Stimulated activated CD4-positive, alpha-beta T cell treated with anti-CD3 and anti-CD28 coated beads, Interleukin-15, amount 100 ng/mL, for 24 hours (primary cell): ENCODE results near the gene SYT5.
"Not testable (repeated sequence)": the region's sequence is repeated elsewhere in the genome, so short reads cannot be mapped to it uniquely, and the experiment has no call there.

Experiments
- DNase-seq: peaks from one replicate; pipeline ENCODE4 v3.0.0-alpha.2; 2020

Gene SYT5

DNA sequence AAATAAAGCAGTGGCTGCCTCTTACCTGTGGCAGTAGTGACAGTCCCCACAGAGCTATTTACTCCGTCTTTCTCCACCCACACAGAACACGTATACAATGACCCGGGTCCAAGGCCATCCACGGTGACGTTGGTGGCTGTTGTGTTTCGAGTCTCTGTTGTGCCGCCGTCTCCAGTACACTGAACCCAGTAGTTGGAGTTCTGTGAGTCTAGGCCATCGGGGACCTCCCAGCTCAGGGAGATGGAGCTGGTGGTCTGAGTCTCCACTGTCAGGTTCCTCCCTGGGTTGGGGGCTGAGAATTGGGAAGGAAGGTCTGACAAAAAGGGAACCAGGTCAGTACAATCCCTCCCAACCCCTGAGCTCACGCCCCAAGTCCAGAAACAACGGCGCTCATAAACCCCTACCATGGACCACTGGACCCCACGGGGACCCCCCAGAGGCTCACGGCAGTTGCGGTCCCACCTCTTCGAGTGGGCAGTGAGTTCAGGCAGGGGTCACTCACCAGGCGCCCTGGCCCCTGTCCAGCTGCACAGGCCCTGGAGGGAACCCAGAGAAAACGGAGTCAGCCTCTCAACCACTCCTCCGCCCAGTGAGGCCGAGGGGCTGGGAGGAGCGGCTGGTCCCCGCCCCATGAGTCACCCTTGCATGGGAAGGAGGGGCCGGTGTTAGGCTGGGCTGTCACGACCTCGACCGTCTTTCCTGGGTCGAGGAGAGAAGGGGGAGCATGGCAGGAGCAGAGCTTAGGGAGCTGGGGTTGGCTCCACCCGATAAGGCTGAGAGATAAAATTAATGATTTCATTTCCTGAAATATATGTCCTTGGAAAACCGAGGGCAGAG, 26.8 kb upstream of the SYT5 start:
- peak; percentile 75 for DNase-seq

DNA sequence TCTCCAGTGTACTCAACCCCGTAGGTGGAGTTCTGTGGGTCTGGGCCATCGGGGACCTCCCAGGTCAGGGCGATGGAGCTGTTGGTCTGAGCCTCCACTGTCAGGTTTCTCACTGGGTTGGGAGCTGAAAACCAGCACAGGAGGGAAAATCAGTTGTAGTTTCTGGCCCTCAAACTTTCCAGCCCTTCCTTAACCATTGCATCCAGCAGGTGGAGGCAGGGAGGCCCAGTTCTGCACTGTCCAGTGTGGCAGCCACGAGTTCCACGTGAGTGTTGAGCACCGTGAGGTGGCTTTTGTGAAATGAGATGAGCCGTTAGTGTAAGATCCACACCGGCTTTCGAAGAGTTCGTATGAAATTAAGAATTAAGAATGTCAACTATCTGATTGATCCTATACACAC, 22.1 kb upstream of the SYT5 start:
- not testable (repeated sequence) for DNase-seq

DNA sequence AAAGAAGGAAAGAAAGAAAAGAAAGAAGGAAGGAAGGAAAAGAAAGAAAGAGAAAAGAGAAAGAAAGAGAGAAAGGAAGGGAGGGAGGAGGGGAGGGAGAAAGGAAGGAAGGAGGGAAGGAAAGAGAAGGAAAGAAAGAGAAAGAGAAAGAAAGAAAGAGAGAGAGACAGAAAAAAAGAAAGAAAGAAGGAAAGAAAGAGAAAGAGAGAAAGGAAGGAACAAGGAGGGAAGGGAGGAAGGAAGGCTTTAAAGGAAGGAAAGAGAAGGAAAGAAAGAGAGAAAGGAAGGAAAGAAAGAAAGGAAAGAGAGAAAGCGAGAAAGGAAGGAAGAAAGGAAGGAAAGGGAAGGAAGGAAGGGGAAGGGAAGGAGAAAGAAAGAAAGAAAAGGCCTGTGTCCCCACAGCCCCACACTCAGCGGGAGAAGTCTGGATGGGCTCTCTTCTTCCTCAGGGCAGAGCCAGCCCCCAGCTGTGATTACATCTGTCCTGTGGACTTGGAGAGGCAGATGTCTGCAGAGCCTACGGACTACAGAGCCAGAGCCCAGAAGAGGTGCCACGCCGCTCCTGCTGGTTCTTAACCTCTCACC, 19.6 kb upstream of the SYT5 start:
- DNase-seq = no peak

DNA sequence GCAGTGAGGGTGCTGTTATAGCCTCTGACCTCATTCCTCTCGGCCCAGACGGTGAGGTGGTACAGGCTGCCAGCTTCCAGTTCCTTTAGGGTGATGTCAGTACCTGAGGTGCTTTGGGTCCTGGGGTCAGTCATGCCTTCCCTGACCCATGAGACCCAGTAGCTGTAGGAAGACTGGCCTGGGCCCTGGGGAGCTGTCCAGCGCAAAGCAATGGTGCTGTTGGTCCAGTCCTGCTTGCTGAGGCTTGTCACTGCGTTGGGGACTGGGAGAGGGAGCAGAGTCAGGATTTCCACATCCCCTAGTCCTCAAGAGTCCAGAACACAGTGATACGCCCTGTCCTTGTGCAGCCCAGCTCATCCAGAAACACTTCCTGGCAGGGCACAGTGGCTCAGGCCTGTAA, 18.6 kb upstream of the SYT5 start:
- no peak for DNase-seq

DNA sequence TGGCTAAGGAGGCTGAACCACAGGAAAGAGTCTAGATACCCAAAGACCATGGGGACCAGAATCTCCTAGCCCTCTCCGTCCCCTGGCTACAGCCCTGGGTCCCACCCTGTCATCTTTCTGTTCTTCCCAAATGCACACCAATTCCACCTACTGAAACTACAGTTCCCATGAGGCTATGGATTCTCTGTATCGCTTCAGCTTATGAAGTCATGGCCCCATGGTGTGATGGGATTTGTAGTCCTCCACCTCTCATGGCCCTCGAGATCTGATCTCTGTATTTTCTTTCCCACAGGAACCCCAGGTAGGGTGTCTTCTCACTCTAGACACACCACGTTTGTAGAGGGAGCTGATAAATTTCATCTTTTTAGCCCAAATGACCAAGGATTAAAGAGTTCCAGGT, 17.4 kb upstream of the SYT5 start:
- no peak for DNase-seq

DNA sequence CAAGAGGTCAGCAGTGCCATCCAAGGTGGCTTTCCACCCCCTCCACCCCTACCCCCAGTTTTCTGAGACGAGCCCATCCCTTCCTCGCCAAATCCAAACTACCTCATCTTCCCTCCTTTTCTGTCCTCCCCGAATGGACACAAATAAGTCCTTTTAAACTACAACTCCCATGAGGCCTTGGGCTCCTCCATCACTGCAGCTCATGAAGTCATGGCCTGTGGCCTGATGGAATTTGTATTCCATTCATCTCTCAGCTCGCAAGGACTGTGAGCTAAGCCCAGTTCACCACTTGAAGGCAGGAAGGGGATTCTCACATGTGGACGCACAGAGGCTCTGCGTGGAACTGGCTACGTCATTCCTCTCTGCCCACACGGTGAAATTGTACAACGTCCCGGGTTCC, 16.7 kb upstream of the SYT5 start:
- no peak for DNase-seq

DNA sequence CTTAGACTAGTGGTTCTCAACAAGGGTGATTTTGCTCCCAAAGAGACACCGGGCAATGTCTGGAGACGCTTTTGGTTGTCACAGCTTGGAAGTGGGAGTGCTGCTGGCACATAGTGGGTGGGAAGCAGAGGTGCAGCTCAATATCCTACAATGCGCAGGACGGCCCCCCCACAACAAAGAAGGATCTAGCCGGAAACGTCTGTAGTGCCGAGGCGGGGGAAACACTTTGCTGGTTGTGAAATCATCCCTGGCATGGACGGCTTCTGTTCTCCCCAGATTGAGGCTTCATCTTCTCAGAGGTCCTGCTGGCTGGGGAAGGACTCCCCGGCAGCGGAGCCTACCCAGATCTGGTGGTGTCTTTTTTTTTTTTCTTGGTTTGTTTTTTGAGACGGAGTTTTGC, 13.4 kb upstream of the SYT5 start:
- DNase-seq = no peak

DNA sequence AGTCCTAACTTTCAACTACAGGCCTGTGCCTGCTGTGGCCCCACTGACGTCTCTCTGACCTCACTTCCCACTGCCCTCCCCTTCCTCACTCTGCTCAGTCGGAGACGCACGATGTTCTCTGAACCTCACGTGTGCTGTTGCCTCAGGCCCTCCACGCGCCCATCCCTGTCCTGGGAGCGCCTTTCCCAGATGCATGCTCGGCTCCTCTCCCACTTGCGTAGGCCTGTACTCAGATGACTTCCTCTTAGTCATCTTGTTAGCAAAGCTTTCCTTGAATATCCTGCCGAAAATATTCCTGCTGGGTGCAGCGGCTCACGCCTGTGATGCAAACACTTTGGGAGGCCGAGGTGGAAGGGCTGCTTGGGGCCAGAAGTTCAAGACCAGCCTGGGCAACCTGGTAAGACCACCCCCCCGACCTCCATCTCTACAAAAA, 9.3 kb upstream of the SYT5 start:
- DNase-seq = no peak

DNA sequence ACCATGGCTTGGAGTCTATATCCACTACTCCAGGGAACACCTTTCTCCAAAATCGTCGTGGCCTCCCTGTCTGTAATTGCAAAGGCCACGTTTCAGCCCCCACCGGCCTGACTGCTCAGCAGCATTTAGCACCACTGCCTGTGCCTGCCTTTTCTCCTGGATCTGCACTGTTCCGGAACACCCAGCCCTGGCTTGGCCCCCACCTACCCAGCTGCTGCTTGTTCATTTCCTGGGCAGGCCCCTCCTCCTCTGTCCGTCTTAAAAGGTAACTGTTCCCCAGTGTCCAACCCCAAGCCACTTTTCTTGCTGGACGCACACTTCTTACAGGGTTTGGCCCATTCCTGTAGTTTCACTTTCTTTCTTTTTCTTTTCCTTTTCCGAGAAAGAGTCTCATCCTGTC, 8.5 kb upstream of the SYT5 start:
- DNase-seq = no peak

DNA sequence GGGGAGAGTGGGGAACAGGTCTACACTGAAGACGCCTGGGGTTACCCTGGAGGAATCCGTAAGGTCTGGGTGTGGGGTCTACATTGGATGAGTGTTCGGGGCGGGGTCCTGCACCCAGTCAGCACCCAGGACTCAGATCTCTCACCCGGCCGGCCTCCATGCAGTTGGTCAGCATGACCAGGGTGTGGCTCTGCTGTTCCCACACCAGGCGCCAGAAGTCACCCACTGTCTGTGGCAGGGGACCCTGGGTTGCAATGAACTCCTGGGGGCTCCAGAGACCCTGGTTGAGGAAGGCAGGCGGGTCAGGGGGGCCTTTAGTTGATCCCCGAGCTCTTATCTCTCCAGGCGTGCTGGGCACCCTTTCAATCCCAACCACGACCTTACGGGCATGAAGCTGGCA, 6.0 kb upstream of the SYT5 start:
- DNase-seq = no peak

DNA sequence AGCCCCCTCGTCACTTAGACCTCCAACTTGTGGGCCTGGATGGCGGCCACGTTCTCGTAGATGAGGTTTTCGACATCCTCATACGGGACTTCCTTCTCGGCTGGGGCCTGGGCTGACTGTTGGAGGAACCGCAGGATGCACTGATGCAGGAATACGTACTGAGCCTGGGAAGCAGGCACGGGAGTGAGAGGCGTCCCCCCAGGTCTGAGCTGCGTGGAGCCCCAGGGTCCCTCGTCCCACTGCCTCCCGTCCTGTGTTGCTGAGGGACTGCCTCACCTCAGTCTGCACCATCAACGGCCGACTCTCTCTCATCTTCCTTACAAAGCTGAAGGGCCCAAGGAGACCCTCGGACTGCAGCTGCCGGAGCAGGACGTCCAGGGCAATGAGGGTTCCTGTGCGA, 1.7 kb upstream of the SYT5 start:
- DNase-seq = no peak

DNA sequence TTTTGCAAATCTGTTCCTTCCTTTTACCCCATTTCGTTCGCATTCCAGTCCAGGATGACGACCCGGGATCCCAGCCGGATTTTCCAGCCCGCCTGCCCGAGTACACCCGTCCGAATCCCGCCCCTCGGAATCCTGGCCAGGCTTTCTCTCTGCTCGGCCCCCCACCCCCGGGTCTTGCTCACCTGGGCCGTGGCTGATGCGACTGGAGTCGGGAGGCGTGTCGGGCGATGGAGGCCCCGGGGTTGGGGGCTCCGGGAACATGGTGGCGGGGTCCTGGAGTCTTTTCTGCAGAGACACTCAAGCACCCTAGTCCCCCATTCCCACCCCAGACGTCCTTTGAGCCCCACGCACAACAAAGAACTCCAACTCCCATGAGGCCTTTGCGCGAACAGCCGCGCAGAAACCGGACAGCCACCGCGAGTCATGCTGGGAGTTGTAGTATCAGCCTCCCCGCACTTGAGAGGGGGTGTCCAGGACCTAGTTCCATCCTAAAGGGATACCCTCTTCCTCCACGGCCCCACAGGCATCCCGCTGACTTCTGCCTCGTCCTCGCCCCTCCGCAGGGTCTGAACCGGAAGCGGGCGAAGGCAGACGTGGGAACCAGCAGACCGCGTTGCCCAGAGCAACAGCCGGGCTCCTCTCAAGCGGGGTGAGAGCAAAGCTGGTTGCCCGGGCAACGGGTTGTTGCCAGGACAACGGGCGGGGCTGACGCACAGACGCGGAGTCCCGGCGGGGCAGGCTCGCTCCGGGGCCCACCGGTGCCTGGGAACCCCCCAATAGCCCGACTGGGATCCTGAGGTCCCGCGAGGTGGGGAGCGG, 1.1 kb downstream of the SYT5 start:
- peak; percentile 91 for DNase-seq

DNA sequence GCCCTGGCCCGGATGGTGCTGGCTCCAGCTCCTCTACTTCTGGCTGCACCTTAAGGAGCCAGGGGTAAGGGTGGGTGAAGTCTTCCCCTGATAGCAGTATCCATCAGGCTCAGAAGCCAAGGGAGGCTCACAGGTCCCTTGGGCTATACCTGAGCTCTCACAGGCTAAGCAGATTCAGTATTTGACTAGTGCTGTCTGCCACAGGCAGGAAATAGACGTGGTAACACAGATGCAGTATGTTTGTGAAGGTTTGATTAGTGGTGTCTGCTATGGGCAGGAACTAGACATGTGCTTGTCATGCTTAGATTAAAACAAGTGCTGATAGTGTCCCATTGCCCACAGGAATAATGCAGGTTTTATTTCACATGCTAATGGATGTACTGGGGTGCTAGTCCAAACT, 4.0 kb downstream of the SYT5 start:
- DNase-seq = no peak

DNA sequence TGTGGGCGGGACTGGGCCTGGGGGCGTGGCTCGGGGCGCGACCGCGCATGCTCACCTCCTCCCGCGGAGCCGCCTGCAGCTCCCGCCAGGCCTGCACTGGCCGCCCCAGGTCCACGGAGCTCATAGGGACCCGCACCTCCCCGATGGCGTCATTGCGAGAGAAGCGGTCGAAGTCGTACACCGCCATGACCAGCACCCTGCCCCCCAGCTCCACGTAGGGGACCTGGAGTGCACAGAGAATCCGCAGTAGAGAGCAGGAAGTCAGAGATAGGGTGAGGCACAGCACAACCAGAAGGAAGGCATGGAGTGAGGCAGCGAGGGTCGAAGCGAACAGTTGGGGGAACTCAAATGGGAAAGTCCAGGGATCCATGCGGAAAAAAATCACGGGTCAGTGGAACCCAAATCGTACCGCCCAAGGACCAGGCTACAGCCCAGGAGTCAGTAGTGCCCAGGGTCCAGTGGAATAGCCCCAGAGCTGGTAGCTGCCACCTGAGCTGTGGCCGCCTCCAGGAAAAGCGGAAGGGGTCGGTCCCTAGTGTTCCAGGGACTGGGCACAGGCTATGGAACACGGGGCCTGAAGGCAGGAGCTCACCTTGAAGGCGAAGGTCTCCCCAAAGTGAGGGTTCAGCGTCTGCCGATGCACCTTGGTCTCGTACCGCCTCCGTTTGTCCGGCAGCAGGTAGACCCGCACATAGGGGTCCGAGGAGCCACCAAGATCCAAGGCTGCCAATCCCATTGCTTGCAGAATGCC, 4.8 kb downstream of the SYT5 start:
- no peak for DNase-seq

DNA sequence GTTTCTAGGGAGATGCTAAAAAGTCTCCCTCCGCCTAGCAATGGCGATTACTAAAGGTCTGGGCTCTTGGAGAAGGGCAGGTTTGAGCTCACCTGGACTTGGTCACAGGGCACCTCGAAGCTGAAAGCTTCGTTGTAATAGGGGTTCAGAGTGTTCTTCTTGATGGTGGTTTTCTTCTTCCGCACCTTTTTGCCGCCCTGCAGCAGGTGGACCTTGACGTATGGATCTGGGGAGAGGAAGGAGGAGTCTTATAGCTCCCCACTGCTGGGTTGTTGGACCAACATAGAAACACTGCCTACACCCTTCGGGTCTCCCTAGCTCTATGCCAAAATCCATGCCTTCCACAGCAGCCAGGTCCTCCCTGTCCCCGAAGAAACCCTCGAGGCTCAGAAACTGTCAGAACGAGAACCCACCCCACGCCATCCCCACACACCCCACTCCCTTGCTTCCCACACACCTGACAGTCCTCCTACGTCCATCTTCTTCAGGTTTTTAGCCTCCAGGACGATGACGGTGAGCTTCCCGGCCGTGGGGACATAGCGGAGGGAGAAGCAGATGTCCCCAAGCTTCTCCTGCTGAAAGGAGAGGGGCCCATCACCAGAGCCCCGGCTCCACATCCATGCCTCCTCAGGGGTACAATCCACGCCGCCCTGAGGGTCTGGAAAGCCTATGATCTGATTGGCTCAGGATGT, 5.5 kb downstream of the SYT5 start:
- DNase-seq = no peak

DNA sequence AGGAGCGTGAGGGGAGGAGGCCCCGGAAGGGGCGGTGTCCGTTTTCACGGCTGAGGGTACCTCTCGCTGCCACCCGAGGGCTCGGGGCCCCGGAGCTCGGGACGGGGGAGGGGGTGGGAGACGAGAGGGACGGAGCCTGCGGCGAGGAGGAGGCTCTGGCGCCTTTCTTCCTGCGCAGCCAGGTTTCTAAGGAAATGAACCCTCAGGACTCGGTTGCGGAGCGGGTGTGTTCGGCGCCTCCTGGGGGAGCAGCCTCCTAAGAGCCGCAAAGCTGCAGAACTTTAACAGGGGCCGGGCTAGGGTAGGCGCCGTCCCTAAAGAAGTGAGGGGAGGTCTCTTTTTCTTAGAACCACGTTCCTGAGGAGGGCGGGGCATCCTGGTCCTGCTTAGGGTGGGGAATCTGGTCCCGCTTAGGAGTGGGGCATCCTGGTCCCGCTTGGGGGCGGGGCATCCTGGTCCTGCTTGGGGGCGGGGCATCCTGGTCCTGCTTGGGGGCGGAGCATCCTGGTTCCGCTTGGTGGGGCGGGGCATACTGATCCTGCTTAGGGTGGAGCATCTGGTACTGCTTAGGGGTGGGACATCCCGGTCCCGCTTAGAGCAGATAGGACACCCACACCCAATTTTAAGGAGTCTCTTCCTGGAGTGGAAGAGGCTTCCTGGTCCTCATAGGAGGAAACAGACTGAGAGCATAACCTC, 6.2 kb downstream of the SYT5 start:
- peak; percentile 73 for DNase-seq

DNA sequence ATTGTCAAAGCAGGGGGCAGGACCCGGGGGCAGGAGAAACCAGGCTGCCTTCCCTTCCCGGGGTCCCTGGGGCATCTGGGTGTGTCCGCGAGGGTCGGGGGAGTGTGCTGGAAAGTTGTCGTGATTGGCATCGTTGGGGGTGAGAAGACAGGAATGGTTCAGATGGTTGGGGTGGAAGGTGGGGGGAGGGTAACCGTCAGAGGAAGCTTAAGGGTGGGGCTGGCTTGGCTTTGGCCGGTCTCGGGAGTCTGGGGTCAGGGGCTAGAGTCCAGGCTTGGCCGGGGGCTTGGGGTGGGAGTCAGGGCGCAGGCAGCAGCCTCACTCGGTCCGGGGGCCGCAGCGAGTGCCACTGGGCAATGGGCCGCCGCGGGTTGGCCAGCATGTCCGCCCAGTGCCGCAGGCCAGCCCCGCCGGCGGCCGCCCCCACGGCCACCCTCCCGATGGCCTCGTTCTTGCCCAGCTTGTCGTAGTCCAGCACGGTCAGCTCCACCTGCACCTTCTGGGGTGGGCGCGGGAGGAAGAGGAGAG, 6.8 kb downstream of the SYT5 start:
- no peak for DNase-seq

DNA sequence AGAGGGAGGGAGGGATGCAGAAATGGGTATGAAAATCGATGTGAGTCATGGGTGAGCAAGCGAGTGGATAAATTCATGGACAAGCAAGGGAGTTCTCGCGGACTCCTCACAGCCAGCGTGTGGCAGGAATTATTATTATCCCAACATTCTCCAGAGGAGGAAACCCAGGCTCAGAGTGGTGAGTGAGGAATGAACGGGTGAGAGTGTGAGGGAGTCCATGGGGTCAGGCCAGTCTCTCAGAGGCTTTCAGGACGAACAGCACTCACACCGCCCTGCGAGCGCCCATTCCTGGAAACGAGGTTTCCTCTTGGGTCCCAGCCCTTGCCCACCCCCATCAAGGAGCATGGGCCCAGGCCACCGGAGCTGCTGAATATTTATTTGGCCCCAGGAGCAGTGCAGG, 7.3 kb downstream of the SYT5 start:
- DNase-seq = no peak

DNA sequence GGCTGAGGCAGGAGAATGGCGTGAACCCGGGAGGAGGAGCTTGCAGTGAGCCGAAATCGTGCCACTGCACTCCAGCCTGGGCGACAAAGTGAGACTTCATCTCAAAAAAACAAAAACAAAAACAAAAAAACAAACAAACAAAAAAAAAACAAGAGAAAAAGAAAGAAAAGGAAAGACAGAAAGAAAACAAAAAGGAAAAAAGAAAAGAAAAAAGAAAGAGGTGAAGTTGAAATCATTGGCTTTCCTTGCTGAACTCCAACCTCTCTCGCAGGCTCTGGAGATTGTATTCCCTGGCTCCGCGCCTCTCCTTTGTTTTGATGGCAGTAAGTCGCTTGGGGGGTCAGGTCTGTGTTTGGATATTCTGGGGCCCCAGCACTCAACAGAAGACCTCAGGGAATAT, 7.8 kb downstream of the SYT5 start:
- DNase-seq = not testable (repeated sequence)

DNA sequence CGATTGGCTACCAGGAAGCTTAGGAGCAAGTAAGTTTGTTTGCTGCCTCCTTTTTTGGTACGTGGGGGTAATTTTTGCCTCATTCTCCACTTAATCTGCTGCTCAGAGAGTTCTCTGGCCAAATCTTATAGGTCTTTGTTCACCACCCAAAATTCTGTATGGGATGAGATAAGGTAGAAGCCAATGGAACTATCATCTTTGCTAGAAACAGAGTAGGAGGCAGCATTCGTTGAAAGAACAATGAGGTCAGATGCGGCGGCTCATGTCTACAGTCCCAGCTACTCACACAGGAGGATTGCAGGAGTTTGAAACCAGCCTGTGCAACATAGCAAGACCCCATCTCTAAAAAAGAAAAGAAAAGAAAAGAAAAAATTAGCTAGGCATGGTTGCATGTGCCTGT, 8.6 kb downstream of the SYT5 start:
- no peak for DNase-seq

DNA sequence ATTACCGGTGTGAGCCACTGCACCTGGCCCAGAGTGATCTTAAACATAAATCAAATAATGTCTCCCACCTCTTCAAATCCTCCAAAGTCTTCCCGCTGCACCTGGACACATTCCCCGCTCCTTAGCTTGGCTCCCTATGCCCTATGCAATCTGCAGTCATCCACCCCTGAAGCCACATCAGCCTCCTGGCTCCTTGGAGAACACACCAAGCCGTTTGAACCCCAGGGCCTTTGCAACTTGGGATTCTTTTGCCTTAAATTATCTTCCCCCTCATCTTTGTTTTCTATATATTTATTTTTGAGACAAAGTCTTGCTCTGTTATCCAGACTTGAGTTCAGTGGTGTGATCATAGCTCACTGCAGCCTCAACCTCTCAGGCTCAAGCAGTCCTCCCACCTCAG, 11.0 kb downstream of the SYT5 start:
- no peak for DNase-seq
